ENCODE measurements around the gene PTPN5.

The PTPN5 gene

GRCh38 chr11:18729426-18729825 lies 62.2 kb downstream of the PTPN5 start:
- TF ChIP-seq FOXP2 (optimal IDR thresholded peaks at IDR 0.05; ENCODE audit: control extremely low read depth, extremely low read length, insufficient read depth) (no peak), EZH2 (IDR thresholded peaks at IDR 0.05) (no peak), POLR2AphosphoS5 (IDR thresholded peaks at IDR 0.05; ENCODE audit: borderline replicate concordance, low read depth, low read length) (no peak)
- H3K9me3 ChIP-seq (ENCODE audit: low read depth, low read length), result no peaks in the 10 kb centered on the region
- no peak overlapping the region for H3K27ac ChIP-seq
- no peak for DNase-seq (ENCODE audit: low read depth, low spot score)
- H3K9ac ChIP-seq (ENCODE audit: insufficient read length), result no peak overlapping the region
- H3K4me3 ChIP-seq, result no peak overlapping the region
- H3K36me3 ChIP-seq (ENCODE audit: insufficient read depth, low read length), result no peaks in the 10 kb centered on the region

GRCh38 chr11:18728658-18729057 lies 62.9 kb downstream of the PTPN5 start:
- Histone ChIP-seq H3K9ac (ENCODE audit: insufficient read length) (no peak overlapping the region), H3K9me3 (ENCODE audit: low read depth, low read length) (no peaks in the 10 kb centered on the region), H3K27ac (no peak overlapping the region), H3K4me3 (no peak overlapping the region), H3K36me3 (ENCODE audit: insufficient read depth, low read length) (no peaks in the 10 kb centered on the region)
- no peak for TF ChIP-seq EZH2 (IDR thresholded peaks at IDR 0.05)
- TF ChIP-seq FOXP2 (optimal IDR thresholded peaks at IDR 0.05; ENCODE audit: control extremely low read depth, extremely low read length, insufficient read depth), result no peak
- TF ChIP-seq POLR2AphosphoS5 (IDR thresholded peaks at IDR 0.05; ENCODE audit: borderline replicate concordance, low read depth, low read length), result no peak
- no peak for DNase-seq (ENCODE audit: low read depth, low spot score)

- no peak for TF ChIP-seq EZH2 (IDR thresholded peaks at IDR 0.05)
- no peak for TF ChIP-seq FOXP2 (optimal IDR thresholded peaks at IDR 0.05; ENCODE audit: control extremely low read depth, extremely low read length, insufficient read depth)
- TF ChIP-seq POLR2AphosphoS5 (IDR thresholded peaks at IDR 0.05; ENCODE audit: borderline replicate concordance, low read depth, low read length), result no peak
- H3K36me3 ChIP-seq (ENCODE audit: insufficient read depth, low read length), result no peaks in the 10 kb centered on the region
- no peak overlapping the region for H3K27ac ChIP-seq
- no peaks in the 10 kb centered on the region for H3K9me3 ChIP-seq (ENCODE audit: low read depth, low read length)
- DNase-seq (ENCODE audit: low read depth, low spot score), result no peak
- H3K9ac ChIP-seq (ENCODE audit: insufficient read length), result no peak overlapping the region
- no peak overlapping the region for H3K4me3 ChIP-seq
Observed at GRCh38 chr11:18727479-18728236, 63.9 kb downstream of the PTPN5 start.

- H3K9ac ChIP-seq (ENCODE audit: insufficient read length), result no peak within 1 kb of the TSS
- H3K36me3 ChIP-seq (ENCODE audit: insufficient read depth, low read length), result no peaks in the 10 kb centered on the region
- TF ChIP-seq EZH2 (IDR thresholded peaks at IDR 0.05) (no peak), POLR2AphosphoS5 (IDR thresholded peaks at IDR 0.05; ENCODE audit: borderline replicate concordance, low read depth, low read length) (no peak), FOXP2 (optimal IDR thresholded peaks at IDR 0.05; ENCODE audit: control extremely low read depth, extremely low read length, insufficient read depth) (no peak)
- DNase-seq (ENCODE audit: low read depth, low spot score), result no peak
- H3K9me3 ChIP-seq (ENCODE audit: low read depth, low read length), result no peaks in the 10 kb centered on the region
- no peak within 1 kb of the TSS for H3K27ac ChIP-seq
- H3K4me3 ChIP-seq, result no peak within 1 kb of the TSS
Observed at GRCh38 chr11:18726040-18726439, 65.6 kb downstream of the PTPN5 start, which contains the start of gene IGSF22. Gene IGSF22, minus strand, starts transcription at chr11:18726188. Its CDS starts 1,952 bp downstream, at chr11:18724236.

GRCh38 chr11:18723991-18724390 lies 67.6 kb downstream of the PTPN5 start:
- DNase-seq (ENCODE audit: low read depth, low spot score), result no peak
- TF ChIP-seq FOXP2 (optimal IDR thresholded peaks at IDR 0.05; ENCODE audit: control extremely low read depth, extremely low read length, insufficient read depth) (no peak), POLR2AphosphoS5 (IDR thresholded peaks at IDR 0.05; ENCODE audit: borderline replicate concordance, low read depth, low read length) (no peak), EZH2 (IDR thresholded peaks at IDR 0.05) (no peak)
- no peak overlapping the region for H3K27ac ChIP-seq
- no peaks in the 10 kb centered on the region for H3K36me3 ChIP-seq (ENCODE audit: insufficient read depth, low read length)
- no peak overlapping the region for H3K4me3 ChIP-seq
- no peaks in the 10 kb centered on the region for H3K9me3 ChIP-seq (ENCODE audit: low read depth, low read length)
- no peak overlapping the region for H3K9ac ChIP-seq (ENCODE audit: insufficient read length)

- Histone ChIP-seq H3K27ac (no peak overlapping the region), H3K9ac (ENCODE audit: insufficient read length) (no peak overlapping the region), H3K36me3 (ENCODE audit: insufficient read depth, low read length) (no peaks in the 10 kb centered on the region), H3K9me3 (ENCODE audit: low read depth, low read length) (no peaks in the 10 kb centered on the region), H3K4me3 (no peak overlapping the region)
- no peak for DNase-seq (ENCODE audit: low read depth, low spot score)
- TF ChIP-seq POLR2AphosphoS5 (IDR thresholded peaks at IDR 0.05; ENCODE audit: borderline replicate concordance, low read depth, low read length) (no peak), FOXP2 (optimal IDR thresholded peaks at IDR 0.05; ENCODE audit: control extremely low read depth, extremely low read length, insufficient read depth) (no peak), EZH2 (IDR thresholded peaks at IDR 0.05) (no peak)
Observed at GRCh38 chr11:18722293-18722637, 69.3 kb downstream of the PTPN5 start.

- no peaks in the 10 kb centered on the region for H3K9me3 ChIP-seq (ENCODE audit: low read depth, low read length)
- H3K36me3 ChIP-seq (ENCODE audit: insufficient read depth, low read length), result no peaks in the 10 kb centered on the region
- H3K9ac ChIP-seq (ENCODE audit: insufficient read length), result peak overlapping the region; percentile 29
- H3K4me3 ChIP-seq, result peak overlapping the region; percentile 83
- no peak overlapping the region for H3K27ac ChIP-seq
- DNase-seq (ENCODE audit: low read depth, low spot score), result no peak
- TF ChIP-seq FOXP2 (optimal IDR thresholded peaks at IDR 0.05; ENCODE audit: control extremely low read depth, extremely low read length, insufficient read depth), result no peak
- TF ChIP-seq EZH2 (IDR thresholded peaks at IDR 0.05), result no peak
- no peak for TF ChIP-seq POLR2AphosphoS5 (IDR thresholded peaks at IDR 0.05; ENCODE audit: borderline replicate concordance, low read depth, low read length)
Observed at GRCh38 chr11:18721561-18722292, 69.9 kb downstream of the PTPN5 start.

- DNase-seq (ENCODE audit: low read depth, low spot score), result no peak
- H3K36me3 ChIP-seq (ENCODE audit: insufficient read depth, low read length), result no peaks in the 10 kb centered on the region
- H3K9ac ChIP-seq (ENCODE audit: insufficient read length), result peak overlapping the region; percentile 29
- H3K4me3 ChIP-seq, result peak overlapping the region; percentile 83
- H3K9me3 ChIP-seq (ENCODE audit: low read depth, low read length), result no peaks in the 10 kb centered on the region
- no peak for TF ChIP-seq FOXP2 (optimal IDR thresholded peaks at IDR 0.05; ENCODE audit: control extremely low read depth, extremely low read length, insufficient read depth)
- TF ChIP-seq POLR2AphosphoS5 (IDR thresholded peaks at IDR 0.05; ENCODE audit: borderline replicate concordance, low read depth, low read length), result 0 out of 2 replicates have a peak, but pooled peaks have one; percentile 26
- H3K27ac ChIP-seq, result no peak overlapping the region
Observed at GRCh38 chr11:18720808-18721560, 70.6 kb downstream of the PTPN5 start.
